Mesothelial cell of epicardium (in vitro differentiated cells): ENCODE results near the gene MPST. TPM values are rescaled to one million over a fixed set of nuclear protein-coding genes. Genes with fewer than 3 reads are reported as not detected.
A peak's percentile ranks its signal among the peaks of the same experiment; 100 is the strongest.

Experiments
- DNase-seq, 2 experiments: peaks; one replicate each; pipeline ENCODE4 v3.0.0; 2021; ENCODE audit warnings: low spot score in 2 of 2; ENCODE audit not compliant: unreplicated experiment in 2 of 2
- H3K27ac Mint-ChIP-seq: 2 replicates; pipeline ENCODE4 v1.8.0; 2021; ENCODE audit warnings: mixed read lengths
- H3K27me3 Mint-ChIP-seq: 2 replicates; pipeline ENCODE4 v1.8.0; 2021; ENCODE audit warnings: low read depth, mixed read lengths
- H3K36me3 Mint-ChIP-seq: 2 replicates; pipeline ENCODE4 v1.8.0; 2021; ENCODE audit warnings: mixed read lengths
- H3K4me1 Mint-ChIP-seq: 2 replicates; pipeline ENCODE4 v1.8.0; 2021; ENCODE audit warnings: mixed read lengths
- H3K4me3 Mint-ChIP-seq: 2 replicates; pipeline ENCODE4 v1.8.0; 2021; ENCODE audit warnings: mild to moderate bottlenecking, moderate library complexity, mixed read lengths
- H3K9me3 Mint-ChIP-seq: 2 replicates; pipeline ENCODE4 v1.8.0; 2021; ENCODE audit warnings: mixed read lengths
- total RNA-seq: library from RNA; stranded (reverse); gene quantifications from 3 replicates; pipeline ENCODE4 v1.2.1, GENCODE V29; 2021
- TF ChIP-seq, protein P1 (sequence below): fragments of 200-600 bp; sonication (generic); IDR thresholded peaks from one replicate; pipeline ENCODE4 v1.5.0; 2021; ENCODE audit warnings: antibody characterized with exemption; ENCODE audit not compliant: unreplicated experiment

The MPST gene
- total RNA-seq, 1 donor from 2014 or later = 55.8 TPM

DNA sequence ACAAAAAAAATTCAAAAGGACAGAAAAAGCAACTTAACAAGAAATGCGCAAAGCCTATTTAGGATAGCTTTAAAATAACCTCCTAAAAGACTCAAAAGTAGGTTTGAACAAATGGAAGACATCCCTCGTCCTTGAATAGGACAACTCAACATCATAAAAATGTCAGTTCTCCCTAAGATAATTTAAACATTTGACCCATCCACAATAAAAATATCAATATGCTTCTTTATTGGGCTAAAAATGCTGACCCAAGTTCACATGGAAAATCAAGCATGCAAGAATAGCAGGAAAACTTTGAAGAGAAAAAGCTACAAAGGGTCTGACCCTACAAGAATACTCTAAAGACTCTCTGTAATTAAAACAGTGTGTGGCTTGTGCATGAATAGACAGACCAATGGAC is 19.9 kb downstream of the MPST start:
- H3K27me3 Mint-ChIP-seq = peaks cover 3% of the 10 kb centered on the region
- H3K4me3 Mint-ChIP-seq = no peak overlapping the region
- TF ChIP-seq, protein P1, sequence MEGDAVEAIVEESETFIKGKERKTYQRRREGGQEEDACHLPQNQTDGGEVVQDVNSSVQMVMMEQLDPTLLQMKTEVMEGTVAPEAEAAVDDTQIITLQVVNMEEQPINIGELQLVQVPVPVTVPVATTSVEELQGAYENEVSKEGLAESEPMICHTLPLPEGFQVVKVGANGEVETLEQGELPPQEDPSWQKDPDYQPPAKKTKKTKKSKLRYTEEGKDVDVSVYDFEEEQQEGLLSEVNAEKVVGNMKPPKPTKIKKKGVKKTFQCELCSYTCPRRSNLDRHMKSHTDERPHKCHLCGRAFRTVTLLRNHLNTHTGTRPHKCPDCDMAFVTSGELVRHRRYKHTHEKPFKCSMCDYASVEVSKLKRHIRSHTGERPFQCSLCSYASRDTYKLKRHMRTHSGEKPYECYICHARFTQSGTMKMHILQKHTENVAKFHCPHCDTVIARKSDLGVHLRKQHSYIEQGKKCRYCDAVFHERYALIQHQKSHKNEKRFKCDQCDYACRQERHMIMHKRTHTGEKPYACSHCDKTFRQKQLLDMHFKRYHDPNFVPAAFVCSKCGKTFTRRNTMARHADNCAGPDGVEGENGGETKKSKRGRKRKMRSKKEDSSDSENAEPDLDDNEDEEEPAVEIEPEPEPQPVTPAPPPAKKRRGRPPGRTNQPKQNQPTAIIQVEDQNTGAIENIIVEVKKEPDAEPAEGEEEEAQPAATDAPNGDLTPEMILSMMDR = no peak
- peaks cover 2% of the 10 kb centered on the region for H3K4me1 Mint-ChIP-seq
- no peaks in the 10 kb centered on the region for H3K36me3 Mint-ChIP-seq
- no peak for DNase-seq
- H3K27ac Mint-ChIP-seq = no peak overlapping the region
- H3K9me3 Mint-ChIP-seq = no peaks in the 10 kb centered on the region

DNA sequence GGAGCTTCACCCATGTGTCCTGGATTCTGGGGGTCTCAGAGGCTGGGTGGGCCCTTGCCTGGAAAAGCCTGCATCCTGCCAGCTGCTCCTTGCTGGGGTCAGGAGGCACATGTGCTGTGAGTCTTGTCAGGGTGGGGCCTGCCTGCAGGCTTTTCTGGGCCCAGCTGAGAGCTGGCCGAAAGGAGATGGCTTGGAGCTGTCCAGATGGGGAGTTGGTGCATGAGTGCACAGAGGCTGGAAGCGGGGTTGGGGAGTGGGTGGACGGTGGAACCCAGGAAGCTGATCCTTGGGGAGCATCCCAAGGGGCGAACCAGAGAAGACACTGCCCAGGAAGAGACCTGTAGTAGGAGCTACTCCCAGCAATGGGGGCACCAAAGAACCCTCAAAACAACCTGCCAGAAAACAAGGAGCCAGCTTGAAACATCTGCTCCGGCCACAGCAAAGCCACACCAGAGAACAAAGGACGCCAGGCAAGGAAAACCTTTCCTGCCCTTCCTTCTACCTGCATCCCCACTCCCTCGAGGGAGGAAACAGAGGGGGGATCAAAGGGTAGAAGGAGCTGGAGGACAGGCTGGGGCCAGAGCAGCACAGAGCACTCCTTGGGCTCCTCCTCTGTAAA is 23.8 kb downstream of the MPST start:
- no peak for DNase-seq
- no peaks in the 10 kb centered on the region for H3K36me3 Mint-ChIP-seq
- peaks cover 2% of the 10 kb centered on the region for H3K4me1 Mint-ChIP-seq
- no peaks in the 10 kb centered on the region for H3K9me3 Mint-ChIP-seq
- TF ChIP-seq, protein P1 = no peak
- no peaks in the 10 kb centered on the region for H3K27me3 Mint-ChIP-seq
- no peak overlapping the region for H3K27ac Mint-ChIP-seq
- no peak overlapping the region for H3K4me3 Mint-ChIP-seq

DNA sequence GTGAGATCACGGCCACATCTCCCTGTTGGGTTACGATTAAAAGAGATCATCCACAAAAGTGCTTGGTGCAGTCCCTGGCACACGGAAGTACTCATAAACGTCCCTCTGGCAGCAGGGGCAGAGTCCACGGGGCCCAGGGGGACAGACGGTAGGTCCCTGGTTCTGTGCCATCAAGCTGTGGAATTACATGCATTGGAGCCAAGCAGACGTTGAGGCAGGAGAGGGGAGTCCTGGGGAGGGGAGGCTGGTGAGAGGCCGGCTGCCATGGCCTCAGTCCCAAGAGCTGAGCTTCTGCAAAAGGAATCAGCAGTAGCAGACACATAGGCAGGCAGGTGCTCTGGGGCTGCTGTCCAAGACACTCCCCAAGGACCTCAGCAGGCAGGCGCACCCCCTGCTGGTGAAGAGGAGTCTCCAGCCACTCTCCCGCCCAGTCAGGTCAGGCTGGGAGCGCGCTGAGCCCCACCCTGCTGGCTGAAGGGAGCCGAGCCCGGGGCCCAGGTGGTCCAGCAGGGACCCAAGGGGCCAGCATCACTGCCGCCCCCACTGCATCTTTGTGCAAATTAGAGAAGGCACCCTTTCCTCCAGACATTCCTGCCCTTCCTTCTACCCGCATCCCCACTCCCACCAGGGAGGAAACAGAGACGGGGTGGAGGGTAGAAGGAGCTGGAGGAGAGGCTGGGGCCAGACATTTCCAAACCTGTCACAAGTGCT is 24.4 kb downstream of the MPST start:
- DNase-seq = peak in 1 of 2 experiments; percentile 65
- no peaks in the 10 kb centered on the region for H3K27me3 Mint-ChIP-seq
- no peaks in the 10 kb centered on the region for H3K9me3 Mint-ChIP-seq
- no peak overlapping the region for H3K4me3 Mint-ChIP-seq
- TF ChIP-seq, protein P1 = peak; percentile 33
- H3K36me3 Mint-ChIP-seq = no peaks in the 10 kb centered on the region
- H3K4me1 Mint-ChIP-seq = peaks cover 2% of the 10 kb centered on the region
- no peak overlapping the region for H3K27ac Mint-ChIP-seq

DNA sequence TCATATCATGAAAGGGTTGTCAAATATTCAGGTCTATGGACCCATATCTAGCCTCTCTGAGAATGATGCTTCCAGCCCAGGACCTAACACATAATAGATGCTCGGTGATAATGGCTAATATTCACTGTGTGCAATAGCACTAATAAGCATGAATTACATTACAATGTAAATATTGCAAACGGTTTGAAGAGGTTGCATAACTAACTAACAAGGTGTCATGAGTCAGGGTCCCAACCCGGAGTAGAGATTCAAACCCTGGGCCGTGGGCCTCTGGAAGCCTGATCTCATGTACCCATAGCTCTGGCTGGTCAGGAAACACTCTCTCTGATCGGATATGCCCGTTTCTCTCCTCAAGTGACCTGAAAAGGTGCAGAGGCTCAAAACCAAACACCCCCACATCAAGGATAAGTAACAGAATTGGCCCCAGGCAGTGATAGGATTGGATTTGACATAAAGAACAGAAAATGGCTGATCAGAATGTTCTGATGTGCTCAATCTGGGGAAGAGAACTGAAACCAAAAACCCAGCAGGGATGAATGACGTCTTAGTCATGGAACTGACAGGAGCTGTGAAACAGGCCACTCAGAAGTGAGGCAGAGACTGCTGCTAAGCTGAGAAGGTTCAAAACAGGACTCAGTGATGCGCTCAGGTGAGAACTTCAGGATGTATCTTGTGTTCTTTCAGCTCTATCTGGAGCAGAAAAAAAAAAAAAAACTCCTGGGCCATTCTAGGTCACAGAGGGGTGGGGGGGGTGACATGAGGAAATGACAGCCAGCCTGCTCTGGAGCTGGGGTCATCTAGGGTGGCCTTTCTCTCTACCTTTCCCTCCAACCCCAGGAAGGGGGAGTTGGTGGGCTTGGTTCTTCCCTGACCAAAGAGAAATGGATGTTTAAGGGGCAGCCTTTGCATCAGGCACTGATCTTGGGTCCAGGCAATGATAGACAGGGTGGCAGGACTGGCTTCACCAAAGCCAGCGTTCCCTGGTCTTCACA is 25.4 kb downstream of the MPST start:
- no peak overlapping the region for H3K4me3 Mint-ChIP-seq
- no peaks in the 10 kb centered on the region for H3K27me3 Mint-ChIP-seq
- no peak for DNase-seq
- H3K4me1 Mint-ChIP-seq = peaks cover 2% of the 10 kb centered on the region
- H3K9me3 Mint-ChIP-seq = no peaks in the 10 kb centered on the region
- TF ChIP-seq, protein P1 = no peak
- no peak overlapping the region for H3K27ac Mint-ChIP-seq
- H3K36me3 Mint-ChIP-seq = no peaks in the 10 kb centered on the region

DNA sequence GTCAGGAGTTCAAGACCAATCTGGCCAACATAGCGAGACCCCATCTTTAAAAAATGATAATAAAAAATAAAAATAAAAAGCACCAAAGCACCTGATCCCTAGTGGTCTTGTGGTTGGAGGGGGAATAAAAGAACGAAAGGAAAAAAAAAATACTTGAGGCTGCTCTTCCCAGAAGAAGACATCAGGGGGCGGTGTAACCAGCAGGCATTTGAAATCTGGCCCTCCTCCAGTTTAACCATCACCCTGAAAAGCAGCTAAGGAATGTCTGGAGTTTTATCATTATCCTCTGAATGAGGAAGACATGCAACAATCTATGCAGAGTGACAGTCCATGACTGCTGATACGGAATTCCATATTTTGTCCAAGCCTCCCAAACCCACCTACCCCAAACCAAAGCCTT is 26.4 kb downstream of the MPST start:
- Mint-ChIP-seq H3K36me3 (no peaks in the 10 kb centered on the region), H3K27ac (no peak overlapping the region), H3K4me1 (peaks cover 2% of the 10 kb centered on the region), H3K9me3 (no peaks in the 10 kb centered on the region), H3K4me3 (no peak overlapping the region), H3K27me3 (no peaks in the 10 kb centered on the region)
- TF ChIP-seq, protein P1 = peak; percentile 52
- no peak for DNase-seq
